Epidermal melanocyte (primary cell): ENCODE results near the gene KATNIP.

Experiments used
- DNase-seq: peaks from one replicate; pipeline ENCODE4 v3.0.0; 2011; ENCODE audit warnings: low spot score; ENCODE audit not compliant: insufficient read length

KATNIP gene

DNA sequence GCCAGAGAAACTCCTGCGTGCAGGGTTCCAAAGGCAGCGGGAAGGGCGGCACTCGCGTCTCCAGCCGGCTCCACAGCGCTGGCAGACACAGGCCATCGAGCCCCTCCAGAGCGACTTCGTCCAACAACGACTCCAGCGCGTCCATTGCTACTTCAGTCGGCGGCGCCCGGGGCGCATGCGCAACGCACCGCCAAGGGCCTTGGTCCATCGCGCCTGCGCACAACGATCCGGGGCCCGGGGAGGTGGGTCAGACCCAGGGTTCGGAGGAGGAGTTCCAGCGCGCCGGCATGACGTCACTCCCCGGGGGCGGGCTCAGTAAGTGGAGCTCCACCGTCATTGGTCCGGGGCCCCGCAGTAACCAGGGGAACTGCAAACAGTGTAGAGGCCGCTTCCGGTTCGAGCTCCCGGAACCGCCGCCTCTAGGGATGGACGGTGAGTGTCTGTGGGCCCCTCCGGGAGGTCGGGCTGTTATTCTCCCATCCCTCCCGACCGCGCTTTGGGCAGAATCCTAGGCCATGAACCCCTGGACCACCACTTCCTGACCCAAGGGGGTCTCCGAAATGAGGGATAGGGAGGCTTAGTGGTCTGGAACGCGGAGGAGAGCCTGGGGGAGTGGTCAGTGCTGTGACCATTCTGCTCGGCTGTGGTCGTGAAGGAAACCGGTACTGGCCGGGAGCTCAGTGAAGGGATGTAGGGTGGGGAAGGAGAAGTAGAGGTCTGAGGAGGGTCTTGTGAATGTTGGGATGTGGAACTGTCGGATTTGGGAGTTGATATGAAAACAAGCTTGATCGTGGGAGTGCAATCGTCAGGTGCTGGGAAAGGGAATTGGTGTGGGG is at the start of gene KATNIP, which contains the start of gene GTF3C1:
Gene KATNIP, plus strand, starts transcription at position 399 of the 836 bp plus-strand sequence. Its CDS starts 27 bp downstream, at position 426.
Gene GTF3C1, minus strand, starts transcription at position 168 of the 836 bp plus-strand sequence. Its CDS starts 23 bp downstream, at position 145.
- DNase-seq, result peak; percentile 99

DNA sequence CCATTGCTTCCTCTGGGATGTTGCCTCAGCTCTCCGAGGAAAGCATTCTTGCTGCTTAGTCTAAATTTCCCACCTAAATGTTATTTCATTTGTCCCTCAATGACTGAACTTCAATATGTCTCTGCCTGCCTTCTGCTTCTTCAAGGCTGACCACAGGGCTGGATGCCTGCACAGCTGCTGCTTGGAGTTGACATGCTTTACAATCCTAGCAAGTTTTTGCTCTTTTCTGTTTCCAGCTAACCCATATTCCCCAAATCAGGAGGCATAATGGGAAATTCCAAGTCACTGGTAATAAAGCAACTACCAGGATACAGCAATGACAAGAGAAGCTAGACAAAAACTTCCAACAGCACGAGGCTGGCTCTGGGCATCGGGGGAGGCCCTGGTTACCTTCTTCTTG is 49.1 kb upstream of the KATNIP start:
- no peak for DNase-seq

DNA sequence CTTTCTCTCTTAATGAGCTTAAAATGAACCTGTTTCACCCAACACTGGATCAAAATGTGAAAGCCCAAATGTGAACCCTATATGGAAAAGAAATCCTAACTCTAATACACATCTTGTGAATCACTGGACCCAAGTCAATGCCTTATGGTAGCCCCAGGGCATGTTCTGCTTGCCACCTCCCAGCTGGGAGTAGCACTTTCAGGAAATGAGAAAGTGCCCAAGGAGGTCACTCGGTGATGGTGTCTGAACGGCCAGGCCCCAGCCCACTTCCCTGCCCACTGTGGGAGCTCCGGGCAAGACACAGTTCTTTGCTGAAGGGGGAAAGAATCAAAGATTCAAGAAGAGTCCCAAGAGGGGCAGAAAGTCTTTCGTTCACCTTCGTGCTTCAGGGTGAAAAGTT is 46.3 kb upstream of the KATNIP start:
- DNase-seq, result no peak

DNA sequence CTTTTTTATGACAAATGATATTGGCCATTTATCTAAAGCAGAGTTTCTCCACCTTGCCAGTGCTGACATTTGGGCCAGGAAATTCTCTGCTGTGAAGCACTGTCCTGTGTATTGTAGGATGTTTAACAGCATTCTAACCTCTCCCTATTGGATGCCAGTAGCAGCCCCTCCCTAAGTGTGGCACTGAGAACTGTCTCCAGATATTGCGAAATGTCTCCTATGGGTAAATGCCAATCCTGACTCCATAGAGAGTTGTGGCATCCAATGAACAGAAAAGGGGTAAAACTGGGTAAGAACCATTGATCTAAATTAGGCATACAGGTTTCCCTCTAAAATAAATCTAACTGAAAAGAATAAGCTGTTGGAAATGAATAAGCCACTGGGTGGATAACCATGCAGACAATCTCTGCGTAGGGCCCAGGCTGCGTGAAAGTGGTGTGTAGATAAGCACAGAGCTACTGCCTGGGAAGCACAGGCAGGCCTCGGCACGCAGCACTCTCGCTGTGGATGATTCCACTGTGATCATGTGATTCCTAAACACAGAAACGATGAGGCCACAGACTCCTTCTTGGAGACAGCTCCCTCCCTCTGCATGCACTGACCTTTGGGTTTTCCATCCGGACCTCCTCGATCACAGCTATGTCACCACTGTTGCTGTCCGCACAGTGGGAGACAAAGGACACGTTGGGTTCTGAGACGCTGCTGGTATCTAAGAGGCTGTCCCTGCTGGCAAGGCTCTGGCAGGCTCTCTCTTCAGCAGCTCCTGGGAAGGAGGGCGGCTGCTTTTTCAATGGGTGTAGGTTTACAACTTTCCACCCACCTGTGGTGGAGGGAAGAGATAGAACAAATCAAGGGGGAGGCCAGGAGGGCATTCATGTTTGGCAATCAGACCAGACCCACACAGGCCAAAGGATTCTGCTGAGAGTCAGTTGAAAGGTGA is 44.4 kb upstream of the KATNIP start:
- DNase-seq, result no peak

DNA sequence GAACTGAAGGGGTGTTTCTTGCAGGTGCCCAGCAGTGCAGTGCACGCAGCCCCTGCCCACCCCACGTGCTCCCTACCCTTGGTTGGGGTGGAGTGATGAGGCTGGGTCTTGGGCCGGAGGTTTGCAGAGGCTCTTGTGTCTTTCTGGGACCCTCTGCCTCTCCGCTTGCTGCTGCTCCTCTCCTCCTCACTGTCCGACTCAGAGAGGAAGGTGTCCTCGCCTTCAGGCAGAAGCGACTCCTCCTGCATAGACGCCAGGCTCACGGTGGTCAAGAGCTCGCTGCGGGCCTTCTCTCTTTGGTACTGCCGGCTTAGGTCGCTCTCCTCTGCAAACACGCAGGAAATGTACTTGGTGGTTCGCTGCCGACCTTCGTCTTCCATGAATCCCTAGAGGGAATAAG is 43.2 kb upstream of the KATNIP start:
- no peak for DNase-seq

DNA sequence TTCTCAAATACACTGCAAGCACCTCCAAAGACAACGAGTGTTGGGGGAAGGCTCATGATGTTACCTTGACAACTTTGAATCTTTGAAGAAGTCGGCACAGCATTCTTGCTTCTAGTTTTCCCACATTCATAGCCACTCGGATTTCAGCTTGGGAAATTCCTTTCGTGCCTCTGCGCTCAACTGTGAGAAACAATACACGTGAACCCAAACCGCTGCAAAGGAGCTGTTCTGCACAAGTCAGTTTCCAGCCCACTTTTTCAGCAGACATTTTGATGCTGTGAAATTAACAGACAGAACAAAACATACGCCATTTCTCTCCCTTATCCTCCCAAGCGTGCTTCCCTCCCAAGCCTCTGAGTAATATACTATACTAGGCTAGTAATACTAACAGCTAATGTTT is 41.5 kb upstream of the KATNIP start:
- DNase-seq, result no peak

DNA sequence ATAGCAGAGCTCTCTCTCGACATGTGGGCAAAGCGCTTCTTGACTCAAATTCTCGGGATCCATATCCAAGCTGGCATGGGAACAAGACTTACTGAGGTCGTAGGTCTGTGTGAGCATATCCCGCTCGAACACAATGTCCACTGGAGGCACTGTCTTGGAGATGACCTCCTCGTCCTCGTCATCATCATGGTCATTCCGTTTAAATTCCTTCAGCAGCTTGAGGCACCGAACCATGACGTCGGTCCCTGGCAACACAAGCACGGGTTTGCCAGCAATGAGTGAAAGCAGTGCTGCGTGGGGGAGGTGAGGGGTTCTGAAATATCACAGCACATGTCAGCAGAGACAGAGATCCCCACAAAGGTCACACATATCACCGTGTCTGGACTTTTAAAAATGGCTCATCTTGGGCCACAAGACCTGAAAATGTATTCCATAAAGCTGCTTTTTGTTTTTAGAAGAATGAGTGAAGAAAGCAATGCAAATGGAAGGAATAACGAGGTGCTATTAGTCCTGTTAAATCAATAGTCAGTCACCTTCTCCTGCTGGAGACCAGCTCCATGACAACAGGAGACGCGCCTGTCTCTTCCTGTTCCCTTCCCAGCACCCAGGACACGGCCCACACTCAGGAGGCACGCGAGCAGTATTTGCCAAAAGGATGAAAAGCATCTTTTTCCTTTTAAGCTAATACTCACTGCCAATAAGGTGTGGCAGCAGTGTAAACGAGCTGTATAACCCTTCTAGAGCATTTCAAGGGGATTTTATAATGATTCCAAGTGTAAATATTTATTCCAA is 38.1 kb upstream of the KATNIP start:
- no peak for DNase-seq

DNA sequence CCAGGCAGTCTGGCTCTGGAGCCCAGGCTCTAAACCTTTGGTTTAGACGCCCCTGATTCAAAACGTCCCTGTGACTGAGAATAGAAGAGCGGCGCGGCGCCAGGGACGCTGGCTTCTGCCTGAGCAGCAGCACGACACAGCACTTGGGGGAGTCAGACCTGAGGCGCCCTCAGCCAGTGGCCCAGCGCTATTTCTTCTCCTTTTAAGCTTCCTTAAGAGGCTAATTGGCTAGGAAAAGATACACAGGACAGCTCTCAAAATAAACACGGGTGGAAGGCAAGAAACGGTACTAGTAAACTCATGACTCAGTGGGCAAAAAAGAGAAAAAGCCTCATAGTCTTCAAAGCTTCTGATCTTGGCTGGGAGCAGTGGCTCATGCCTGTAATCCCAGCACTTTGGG is 35.1 kb upstream of the KATNIP start:
- DNase-seq, result no peak

DNA sequence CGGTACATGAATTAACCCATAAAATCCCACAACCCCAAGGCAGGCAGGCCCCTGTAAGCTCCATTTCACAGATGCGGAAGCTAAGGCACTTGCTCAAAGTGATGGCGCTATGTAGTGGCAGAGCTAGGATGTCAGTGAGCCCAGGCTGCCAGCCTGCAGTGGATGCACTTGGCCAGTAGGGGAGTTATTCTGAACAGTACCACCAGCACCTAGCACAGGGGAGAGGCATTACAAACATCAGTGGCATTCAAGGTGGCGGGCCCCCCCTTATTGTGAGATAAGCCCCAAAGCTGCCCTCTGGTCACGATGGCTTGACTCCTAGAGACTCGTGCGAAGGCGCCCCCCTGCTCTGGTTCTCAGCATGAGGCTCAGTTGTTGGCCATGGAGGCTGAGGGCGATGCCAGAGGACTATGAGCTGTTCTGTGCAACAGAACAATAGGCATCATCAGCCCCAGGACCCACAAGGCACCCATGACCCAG is 34.0 kb upstream of the KATNIP start:
- DNase-seq, result no peak

DNA sequence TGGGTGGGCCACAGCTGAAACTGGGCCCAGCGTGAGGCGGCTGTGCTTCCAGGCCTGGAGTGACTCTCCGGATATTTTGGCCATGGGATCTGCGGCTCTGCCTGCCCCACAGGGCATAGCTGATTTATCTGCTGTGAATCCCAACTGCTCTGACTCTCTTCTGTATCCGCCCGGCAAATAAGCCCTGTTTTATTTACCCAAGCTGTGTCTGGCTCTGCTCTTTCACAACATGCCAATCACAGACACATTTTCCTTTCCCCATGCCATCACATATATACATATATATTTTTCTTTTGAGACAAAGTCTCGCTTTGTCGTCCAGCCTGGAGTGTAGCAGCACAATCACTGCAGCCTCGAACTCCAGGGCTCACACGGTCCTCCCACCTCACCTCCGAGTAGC is 33.6 kb upstream of the KATNIP start:
- DNase-seq, result no peak

DNA sequence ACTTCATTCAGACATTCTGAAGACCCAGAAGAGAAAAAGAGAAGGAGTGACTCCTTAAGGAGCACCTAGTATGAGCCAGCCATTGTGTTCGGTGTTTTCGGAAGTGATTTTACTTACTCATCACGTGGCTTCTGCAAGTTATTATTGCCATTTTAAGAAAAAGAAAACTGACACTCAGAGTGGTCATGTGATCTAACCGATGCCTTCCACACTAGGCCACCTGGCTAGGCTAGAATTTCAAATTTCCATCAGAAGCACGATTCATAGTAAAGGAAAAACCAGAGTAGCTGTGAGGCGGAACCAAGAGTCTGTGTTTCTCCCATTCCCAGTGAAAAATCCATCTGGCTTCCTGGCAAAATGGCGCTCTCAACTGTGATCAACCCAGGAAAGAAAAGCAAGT is 32.3 kb upstream of the KATNIP start:
- DNase-seq, result no peak

DNA sequence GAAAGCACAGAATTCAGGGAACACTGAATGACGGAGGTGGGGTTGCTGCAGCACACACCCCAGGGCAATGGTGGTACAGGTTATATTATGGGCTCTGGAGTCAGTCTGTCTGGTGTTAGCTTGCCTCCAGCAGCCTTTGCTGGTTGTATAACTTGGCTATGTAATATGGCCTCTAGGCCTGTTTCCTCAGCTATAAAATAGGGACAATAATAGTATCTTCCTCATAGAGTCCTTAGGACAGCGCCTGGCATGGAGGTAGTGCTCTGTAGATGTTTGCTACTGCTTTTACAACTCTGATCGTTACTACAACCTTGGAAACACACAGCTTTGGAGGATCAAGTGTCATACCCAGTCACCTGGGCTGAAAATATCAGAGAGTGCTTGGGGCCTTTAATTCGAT is 31.7 kb upstream of the KATNIP start:
- no peak for DNase-seq

DNA sequence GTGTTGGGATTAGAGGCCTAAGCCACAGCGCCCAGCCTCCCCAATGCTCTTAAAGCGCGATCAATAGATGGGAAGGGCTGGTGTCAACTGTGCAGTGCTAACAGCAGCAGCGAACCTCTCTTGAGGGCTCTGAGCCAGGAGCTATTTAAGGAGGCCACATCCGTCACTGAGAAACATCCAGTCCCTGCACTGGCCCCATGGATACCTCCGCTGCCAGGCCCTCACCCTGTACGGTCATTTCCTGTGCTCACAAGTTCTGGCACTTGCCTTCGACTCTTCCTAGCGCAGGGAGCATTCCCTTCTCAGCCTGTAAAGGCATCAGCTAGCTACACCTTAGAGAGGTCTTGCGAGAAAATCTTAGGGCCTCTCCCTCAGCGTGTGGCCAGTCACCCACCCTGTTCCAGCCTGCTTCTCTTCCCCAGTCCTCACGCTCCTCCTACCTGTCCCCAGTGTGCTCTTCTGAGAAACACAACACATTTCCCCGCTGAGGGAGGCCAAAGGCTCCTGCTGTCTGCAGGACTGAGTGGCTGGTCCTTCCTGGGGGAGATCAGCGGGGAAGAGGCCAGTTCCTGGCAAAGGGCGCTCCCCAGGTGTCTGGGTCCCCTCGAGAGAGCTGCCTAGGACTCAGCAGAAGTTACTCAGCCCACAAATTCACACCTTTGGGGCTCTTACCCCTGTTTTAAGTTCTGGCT is 28.8 kb upstream of the KATNIP start:
- no peak for DNase-seq

DNA sequence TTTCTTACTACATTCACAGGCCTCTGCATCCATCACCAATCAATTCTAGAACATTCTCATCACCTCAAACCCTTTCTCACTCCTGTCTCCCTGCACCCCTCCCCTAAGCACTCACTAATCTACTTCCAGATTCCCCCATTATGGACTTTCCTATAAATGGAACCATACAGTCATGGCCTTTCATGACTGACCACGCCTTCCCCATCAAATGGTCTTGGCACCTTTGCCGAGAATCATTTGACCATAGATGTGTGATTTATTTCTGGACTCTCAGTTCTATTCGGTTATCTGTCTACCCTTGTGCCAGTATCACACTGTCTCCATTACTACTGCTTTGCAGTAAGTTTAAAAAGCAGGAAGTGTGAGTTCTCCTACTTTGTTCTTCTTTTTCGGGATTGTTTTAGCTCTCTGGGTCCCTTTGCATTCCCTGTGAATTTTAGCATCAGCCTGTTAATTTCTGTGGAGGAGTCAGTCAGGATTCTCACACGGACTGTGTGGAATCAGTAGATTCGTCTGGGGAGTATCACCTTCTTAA is 27.7 kb upstream of the KATNIP start:
- no peak for DNase-seq

DNA sequence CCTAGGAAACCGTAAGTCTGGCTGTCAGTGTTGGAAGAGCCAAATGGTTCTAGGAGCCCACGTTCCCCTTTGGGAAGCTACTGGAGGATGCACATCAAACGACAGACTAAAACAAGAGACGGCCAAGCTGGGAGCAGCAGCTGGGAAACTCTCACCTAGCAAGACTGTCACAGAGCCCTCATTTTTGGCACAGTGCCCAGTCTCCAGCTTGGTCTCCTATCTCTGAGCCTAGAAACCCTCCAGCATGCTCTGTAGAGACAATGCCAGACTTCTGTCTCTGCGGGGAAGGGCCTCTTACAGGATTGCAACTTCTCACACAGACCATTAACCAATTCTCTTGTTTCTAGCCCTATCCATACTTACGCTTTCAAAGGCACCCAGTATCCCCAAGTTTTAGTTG is 23.8 kb upstream of the KATNIP start:
- no peak for DNase-seq

DNA sequence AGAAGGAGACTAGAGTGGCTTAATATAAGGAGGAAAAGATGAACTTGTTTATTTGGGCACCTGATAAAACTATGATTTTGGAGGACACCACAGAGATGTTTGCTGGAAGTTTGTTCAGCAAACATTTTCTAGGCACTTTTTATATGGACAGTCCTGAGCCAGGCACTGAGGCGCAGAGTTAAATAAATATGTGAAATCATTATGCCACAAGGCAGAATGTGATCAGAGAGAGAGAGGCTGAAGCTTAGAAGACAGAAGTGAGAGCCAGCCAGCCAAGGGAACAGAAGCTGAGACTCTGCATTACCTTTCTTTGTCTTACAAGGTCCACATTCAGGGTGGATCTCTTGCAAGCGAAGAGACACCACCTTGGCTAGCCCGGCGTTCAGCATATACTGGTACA is 21.6 kb upstream of the KATNIP start:
- no peak for DNase-seq

DNA sequence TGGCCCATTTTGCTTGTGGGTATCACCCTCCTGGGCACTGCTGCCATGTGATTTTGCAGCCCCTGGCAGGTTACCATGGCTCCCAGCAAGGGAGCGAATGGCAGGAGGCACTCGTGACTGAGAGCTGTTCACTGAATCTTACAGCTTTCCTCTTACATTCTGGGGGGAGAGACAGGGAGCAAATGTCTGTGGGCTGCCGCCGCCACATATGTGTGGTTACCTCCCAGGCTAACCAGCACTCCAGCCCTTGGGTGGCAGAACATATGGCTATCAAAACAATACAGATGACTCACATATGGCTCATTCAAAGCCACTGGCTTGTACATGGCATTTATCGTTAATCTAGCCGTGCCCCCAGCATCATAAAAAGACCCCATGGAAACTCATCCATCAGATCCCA is 20.0 kb upstream of the KATNIP start:
- DNase-seq, result peak; percentile 40

DNA sequence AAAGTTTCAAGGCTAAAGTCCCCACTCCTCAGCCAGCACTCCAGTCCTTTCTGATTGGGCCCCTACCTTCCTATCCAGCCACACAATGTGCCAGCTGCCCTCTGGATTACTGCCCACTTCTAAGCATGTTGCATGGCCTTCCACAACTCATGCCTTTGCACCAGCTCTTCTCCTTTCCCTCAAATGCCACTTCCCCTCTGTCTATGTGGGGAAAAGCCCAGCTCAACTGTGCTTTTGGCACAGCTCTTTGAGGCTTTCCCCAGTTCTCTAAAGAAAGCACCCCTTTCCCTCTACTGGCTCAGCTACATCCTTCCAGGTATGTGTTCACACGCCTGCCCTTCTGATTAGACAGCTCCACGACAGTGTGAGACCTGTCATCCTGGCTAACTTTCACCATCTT is 18.8 kb upstream of the KATNIP start:
- DNase-seq, result no peak

DNA sequence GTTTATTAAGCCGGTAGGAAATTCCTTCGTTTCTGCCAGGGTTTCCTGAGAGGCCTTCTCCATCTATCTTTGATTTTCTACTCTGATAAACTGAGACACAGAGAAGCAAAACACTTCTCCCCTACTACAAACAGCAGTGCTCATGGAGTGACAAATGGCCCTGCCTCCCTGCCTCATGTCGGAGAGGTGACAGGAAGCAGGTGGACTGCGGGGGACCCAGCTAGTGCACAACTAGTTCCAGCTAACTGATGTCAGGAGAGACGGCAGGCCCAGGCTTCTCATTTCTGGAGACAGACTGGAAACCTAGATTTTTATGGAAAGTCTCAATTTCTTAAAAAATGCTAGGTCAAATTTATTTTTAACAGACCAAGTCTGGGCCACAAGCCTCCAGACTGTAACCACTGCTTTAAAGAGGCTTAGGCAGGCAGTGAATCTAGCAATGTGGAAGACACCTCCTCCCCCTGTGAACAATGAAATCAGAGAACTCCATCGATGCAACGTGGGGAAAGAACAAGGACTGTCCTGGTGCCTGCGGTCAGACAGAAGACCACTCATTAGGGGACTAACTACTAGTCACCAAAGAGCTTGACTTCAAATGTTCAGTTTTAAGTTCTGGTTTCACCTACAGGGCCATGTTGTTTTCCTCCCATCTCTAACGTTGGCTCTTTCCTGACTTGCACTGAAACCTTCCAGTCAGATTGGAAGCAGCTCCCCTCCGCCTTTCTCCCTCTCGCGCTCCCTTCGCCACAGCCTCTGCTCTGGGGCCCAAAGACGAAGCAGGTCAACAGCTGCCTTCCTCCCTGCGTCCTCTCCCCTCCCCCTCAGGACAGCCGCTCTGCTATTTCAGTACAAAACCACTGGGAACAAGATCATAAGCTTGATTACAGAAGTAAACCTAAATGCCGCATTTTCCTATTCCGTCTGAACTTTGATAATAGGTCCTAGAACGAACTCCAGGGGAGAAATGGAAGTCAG is 17.8 kb upstream of the KATNIP start:
- no peak for DNase-seq
